PFSK-1 (cell line): ENCODE results near the gene SIDT2.

Experiments
- POLR2AphosphoS5 ChIP-seq: IDR thresholded peaks from 2 replicates; pipeline ENCODE4 v1.6.1; 2012; ENCODE audit warnings: low read depth, mild to moderate bottlenecking, control low read depth, low read length, moderate library complexity
- TAF1 ChIP-seq: IDR thresholded peaks from 2 replicates; pipeline ENCODE4 v1.6.1; 2012; ENCODE audit warnings: low read length, control low read depth, borderline replicate concordance; ENCODE audit not compliant: insufficient read depth

DNA sequence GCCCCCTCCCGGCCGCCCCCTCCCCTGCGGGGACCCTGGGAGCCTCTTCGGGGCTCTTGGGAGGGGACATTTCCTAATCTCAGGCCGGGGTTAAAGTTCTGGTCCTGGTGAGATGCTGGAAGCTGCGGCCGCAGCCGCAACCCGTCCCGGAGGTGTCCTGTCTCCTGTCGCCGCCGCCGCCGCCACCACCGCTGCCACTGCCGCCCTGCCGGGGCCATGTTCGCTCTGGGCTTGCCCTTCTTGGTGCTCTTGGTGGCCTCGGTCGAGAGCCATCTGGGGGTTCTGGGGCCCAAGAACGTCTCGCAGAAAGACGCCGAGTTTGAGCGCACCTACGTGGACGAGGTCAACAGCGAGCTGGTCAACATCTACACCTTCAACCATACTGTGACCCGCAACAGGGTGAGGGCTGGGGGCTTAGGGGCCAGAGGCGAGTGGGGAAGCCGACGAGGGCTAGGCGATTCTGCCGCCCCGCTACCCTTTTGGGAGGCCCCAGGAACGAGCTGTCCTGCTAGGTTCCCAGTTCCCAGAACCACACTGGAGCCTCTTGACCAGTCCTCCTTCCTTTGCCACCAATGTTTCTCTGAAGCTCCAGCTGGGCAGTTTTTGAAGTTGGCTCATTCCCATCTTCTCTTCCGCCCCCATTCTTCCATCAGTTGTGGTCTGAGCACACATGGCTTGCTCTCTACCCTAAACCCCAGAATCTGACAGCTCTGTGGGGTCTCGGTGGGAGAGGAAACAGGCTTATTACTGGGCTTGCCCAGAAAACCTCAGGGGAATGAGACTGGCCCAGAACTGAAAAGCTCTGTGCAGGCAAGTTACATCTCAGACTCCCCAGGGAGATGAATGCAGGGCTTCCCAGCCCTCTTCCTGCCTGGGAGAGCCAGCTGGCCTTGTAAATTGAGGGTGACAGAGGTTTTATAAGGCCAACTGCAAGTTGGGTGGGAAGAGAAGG is 781 bp downstream of the SIDT2 start:
- TF ChIP-seq POLR2AphosphoS5 (no peak), TAF1 (0 out of 2 replicates have a peak, but pooled peaks have one; percentile 41)
